GM12872 (cell line): ENCODE results near the gene RALGAPA1.

Source experiments
- TF ChIP-seq, protein P1 (sequence below): IDR thresholded peaks from 3 replicates; pipeline ENCODE4 v1.5.1; 2011; ENCODE audit warnings: low read depth, mild to moderate bottlenecking, low read length, moderate library complexity; ENCODE audit not compliant: insufficient read depth

The RALGAPA1 gene

DNA sequence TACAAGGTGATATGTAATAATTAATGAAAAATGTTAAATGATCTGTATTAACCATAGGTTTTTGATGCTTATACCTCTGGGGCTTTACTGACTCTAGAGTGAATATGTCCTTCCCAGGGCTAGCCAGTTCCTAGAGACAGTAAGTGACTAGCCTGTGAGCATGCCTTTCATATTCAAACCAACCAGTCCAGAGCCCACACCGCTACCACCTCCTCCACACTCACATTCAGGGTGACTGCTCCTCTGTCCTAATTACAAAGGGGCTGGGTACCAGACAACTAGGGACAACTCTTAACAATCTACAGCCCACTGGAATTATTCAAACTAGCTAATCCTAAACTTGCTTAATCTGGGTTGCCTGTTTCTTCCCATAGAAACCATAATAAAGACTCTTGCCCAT, 49.0 kb downstream of the RALGAPA1 start:
- TF ChIP-seq, protein P1, sequence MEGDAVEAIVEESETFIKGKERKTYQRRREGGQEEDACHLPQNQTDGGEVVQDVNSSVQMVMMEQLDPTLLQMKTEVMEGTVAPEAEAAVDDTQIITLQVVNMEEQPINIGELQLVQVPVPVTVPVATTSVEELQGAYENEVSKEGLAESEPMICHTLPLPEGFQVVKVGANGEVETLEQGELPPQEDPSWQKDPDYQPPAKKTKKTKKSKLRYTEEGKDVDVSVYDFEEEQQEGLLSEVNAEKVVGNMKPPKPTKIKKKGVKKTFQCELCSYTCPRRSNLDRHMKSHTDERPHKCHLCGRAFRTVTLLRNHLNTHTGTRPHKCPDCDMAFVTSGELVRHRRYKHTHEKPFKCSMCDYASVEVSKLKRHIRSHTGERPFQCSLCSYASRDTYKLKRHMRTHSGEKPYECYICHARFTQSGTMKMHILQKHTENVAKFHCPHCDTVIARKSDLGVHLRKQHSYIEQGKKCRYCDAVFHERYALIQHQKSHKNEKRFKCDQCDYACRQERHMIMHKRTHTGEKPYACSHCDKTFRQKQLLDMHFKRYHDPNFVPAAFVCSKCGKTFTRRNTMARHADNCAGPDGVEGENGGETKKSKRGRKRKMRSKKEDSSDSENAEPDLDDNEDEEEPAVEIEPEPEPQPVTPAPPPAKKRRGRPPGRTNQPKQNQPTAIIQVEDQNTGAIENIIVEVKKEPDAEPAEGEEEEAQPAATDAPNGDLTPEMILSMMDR: no peak

DNA sequence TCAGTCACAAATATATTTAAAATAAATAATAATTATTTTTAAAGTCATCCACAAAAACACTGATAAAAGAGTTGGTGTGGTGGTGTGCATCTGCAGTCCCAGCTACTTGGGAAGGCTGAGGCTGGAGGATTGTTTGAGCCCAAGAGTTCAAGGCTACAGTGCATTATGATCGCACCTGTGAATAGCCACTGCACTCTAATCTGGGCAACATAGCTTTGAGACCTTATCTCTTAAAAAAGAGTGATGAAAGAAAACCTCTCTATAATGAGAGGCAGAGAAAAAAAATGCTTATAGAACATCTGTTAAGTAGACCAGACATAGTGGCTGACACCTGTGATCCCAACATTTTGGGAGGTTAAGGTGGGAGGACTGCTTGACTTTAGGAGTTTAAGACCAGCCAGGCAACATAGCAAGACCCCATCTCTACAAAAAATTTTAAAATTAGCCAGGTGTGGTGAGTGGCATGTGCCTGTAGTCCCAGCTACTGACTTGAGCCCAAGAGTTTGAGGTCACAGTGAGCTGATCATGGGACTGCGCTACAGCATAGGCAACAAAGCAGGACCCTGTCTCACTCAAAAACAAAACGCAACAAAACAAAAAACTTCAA, 50.5 kb downstream of the RALGAPA1 start:
- TF ChIP-seq, protein P1: no peak

DNA sequence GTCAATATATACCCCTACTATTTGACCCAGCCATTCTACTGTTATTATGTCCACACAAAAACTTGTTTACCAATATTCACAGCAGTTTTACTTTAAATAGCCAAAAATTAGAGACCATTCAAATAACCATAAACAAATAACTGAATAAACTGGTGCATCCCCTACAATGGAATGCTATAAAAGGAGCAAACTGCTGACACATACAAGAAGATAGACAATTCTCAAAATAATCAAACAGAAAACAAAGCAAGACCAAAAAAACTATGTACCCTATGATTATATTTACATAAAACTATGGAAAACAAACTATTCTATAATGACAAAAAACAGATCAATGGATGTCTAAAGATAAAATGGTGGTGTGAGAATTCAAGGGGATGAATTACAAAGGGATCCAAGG, 54.4 kb downstream of the RALGAPA1 start:
- TF ChIP-seq, protein P1: no peak

GRCh38 chr14:35752380-35752779, 56.7 kb downstream of the RALGAPA1 start:
- TF ChIP-seq, protein P1: no peak

DNA sequence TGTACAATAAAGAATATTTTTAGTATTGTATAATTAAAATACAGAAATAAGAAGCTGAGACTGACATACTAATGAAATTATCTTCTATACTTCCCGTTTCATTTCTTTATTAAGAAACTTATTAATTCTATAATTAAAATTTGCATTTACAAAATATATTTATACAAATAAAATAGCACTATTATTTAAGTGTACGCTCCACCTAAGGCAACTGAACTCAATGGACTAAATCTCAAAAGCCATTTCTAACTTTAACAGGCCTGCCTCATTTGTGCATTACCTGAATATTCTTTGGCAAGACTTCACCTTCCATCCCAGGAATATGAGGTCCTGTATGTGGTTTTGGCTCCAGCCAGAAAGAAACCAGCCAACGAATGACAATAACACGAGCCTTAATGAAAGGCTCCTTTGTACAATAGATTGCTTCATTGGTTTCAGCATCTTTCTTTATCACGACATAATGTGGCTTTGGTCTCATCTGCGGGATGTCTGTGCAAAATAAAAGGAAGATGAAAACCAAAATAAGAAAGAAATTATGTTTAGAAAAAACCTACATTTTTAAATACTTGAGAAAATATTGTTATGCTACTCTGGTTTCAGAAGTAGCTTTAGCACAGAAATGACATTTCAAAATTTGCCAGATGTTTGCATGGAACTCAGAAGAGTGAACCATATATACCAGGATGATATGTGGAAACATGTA, 58.7 kb downstream of the RALGAPA1 start:
- TF ChIP-seq, protein P1: no peak

DNA sequence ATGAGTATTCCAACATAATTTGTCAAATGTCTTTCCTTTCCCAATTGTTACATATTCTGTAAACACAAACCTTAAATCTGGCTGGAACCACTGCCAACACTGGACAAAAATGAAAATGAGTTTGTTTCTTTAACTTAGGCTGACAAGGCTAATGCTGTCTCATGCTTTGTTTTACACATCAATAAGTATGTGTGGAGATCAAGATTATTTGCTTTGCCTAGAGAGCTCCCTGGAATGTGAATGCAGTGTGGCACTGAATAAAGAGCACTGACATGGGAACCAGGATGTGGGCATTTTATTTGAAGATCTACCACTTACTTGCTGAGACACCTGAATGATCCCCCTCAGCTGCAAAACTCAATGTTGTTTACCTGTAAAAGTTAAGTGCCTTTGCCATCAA, 61.7 kb downstream of the RALGAPA1 start:
- TF ChIP-seq, protein P1: no peak

DNA sequence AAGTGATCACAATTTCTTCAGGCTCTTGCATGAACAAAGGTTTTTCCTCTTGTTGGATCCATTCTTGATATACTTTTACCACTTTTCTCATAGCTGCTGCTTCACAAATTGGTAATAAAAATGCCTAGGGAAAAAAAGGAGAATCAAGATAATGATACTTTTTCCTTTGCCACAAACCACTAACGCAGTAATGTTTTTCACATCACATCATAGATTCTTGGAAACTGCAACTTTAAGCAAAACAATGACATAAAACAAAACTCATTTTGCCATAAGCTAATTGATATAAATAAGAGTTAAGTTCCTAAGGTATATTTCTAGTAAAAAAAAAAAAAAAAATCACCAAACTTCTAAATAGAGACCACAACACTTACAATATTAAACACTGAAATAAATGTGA, 66.7 kb downstream of the RALGAPA1 start:
- TF ChIP-seq, protein P1: no peak
